H1 (cell line): ENCODE data around the gene SPDYE6. TPM values are rescaled to one million over a fixed set of nuclear protein-coding genes. Genes with fewer than 3 reads are reported as not detected.
"Not testable (repeated sequence)": the region's sequence is repeated elsewhere in the genome, so short reads cannot be mapped to it uniquely, and the experiment has no call there.

ENCODE experiments used
- CTCF ChIA-PET: fragments of 300-600 bp; sonication (Branson Sonifier 250); formaldehyde crosslinking; loops from one replicate; lab custom pipeline; 2021; ENCODE audit not compliant: partially characterized antibody; lab: Charles Lee
- POLR2A ChIA-PET: fragments of 300-600 bp; sonication (Branson Sonifier 250); formaldehyde crosslinking; loops from one replicate; lab custom pipeline; 2021; ENCODE audit warnings: inconsistent platforms; ENCODE audit not compliant: partially characterized antibody; lab: Charles Lee
- DNase-seq, 2 experiments: peaks; one replicate each; pipeline versions ENCODE4 v3.0.0 to v3.0.0-alpha.2; 2010 to 2022; ENCODE audit warnings: low spot score in 2 of 2, low read depth in 1 of 2, mixed read lengths in 1 of 2
- FAIRE-seq: peaks from 2 replicates; lab custom pipeline; 2011; peaks lifted over from hg19 to GRCh38; lab: Jason Lieb, UNC
- H2AFZ ChIP-seq: 2 replicates; pipeline ENCODE4 v1.8.1; 2012; ENCODE audit warnings: low read length, inconsistent platforms
- H2AK5ac ChIP-seq: 2 replicates; pipeline ENCODE4 v1.6.1; 2013; ENCODE audit warnings: low read depth, low read length
- H2BK120ac ChIP-seq: replicated peaks from 2 replicates; pipeline ENCODE3; 2013; ENCODE audit warnings: low read depth, low read length, inconsistent platforms
- H2BK12ac ChIP-seq: 2 replicates; pipeline ENCODE4 v1.6.1; 2013; ENCODE audit warnings: low read depth, low read length
- H2BK15ac ChIP-seq: 2 replicates; pipeline ENCODE4 v1.6.1; 2013; ENCODE audit warnings: low read length
- H2BK20ac ChIP-seq: 2 replicates; pipeline ENCODE4 v1.6.1; 2013; ENCODE audit warnings: low read length
- H2BK5ac ChIP-seq: 2 replicates; pipeline ENCODE4 v1.6.1; 2013; ENCODE audit warnings: low read depth, low read length
- H3K14ac ChIP-seq: 2 replicates; pipeline ENCODE4 v1.6.1; 2013; ENCODE audit warnings: inconsistent platforms; ENCODE audit not compliant: insufficient read length
- H3K18ac ChIP-seq: 2 replicates; pipeline ENCODE4 v1.6.1; 2013; ENCODE audit warnings: low read length; ENCODE audit errors: extremely low read depth
- H3K23ac ChIP-seq: 2 replicates; pipeline ENCODE4 v1.6.1; 2013; ENCODE audit warnings: inconsistent platforms; ENCODE audit not compliant: insufficient read length
- H3K23me2 ChIP-seq: 2 replicates; pipeline ENCODE4 v1.6.1; 2013; ENCODE audit warnings: low read depth, low read length
- H3K27ac ChIP-seq: 2 replicates; pipeline ENCODE4 v1.6.1; 2011; ENCODE audit warnings: low read depth, low read length, inconsistent platforms
- H3K27me3 ChIP-seq, 4 experiments: replicated peaks in 1 of 4; 1 replicate in 1 of 4; 2 replicates in 3 of 4; pipeline versions ENCODE4 v1.6.1 to v1.8.1; 2011 to 2013; ENCODE audit warnings: low read length in 3 of 4, mild to moderate bottlenecking in 3 of 4, inconsistent platforms in 2 of 4, mixed read lengths in 2 of 4, moderate library complexity in 1 of 4; ENCODE audit not compliant: control insufficient read depth in 3 of 4, insufficient read depth in 3 of 4; ENCODE audit errors: extremely low read depth in 1 of 4
- H3K36me3 ChIP-seq, 4 experiments: 2 replicates each; pipeline versions ENCODE4 v1.6.1 to v1.8.1; 2011 to 2013; ENCODE audit warnings: mild to moderate bottlenecking in 4 of 4, low read length in 3 of 4, moderate library complexity in 2 of 4, control low read depth in 1 of 4, inconsistent platforms in 1 of 4; ENCODE audit not compliant: insufficient read depth in 4 of 4, control insufficient read depth in 2 of 4
- H3K4ac ChIP-seq: replicated peaks from 2 replicates; pipeline ENCODE3; 2013; ENCODE audit warnings: low read length, low read depth, mixed read lengths, inconsistent platforms; ENCODE audit not compliant: insufficient read length
- H3K4me1 ChIP-seq, 4 experiments: replicated peaks in 1 of 4; 1 replicate in 1 of 4; 2 replicates in 3 of 4; pipeline versions ENCODE4 v1.6.1 to v1.8.1; 2011 to 2013; ENCODE audit warnings: low read length in 3 of 4, inconsistent platforms in 2 of 4, mixed read lengths in 1 of 4; ENCODE audit not compliant: insufficient read depth in 4 of 4, control insufficient read depth in 3 of 4
- H3K4me2 ChIP-seq, 2 experiments: 2 replicates each; pipeline versions ENCODE4 v1.6.1 to v1.8.1; 2011 to 2013; ENCODE audit warnings: low read depth in 2 of 2, low read length in 2 of 2, control low read depth in 1 of 2, inconsistent platforms in 1 of 2, mild to moderate bottlenecking in 1 of 2; ENCODE audit not compliant: insufficient read depth in 1 of 2
- H3K4me3 ChIP-seq, 4 experiments: fragments of 200-600, 300-600 bp in 1 of 4; sonication (generic), shearing (Covaris generic), sonication (Bioruptor Twin) in 1 of 4; 2 replicates each; pipeline versions ENCODE4 v1.5.1 to v1.8.1; 2011 to 2016; ENCODE audit warnings: low read length in 4 of 4, low read depth in 3 of 4, control low read depth in 2 of 4, inconsistent platforms in 2 of 4, mild to moderate bottlenecking in 2 of 4, mixed read lengths in 1 of 4, moderate library complexity in 1 of 4; ENCODE audit not compliant: insufficient read depth in 2 of 4; ENCODE audit errors: extremely low read depth in 1 of 4
- H3K56ac ChIP-seq: replicated peaks from 2 replicates; pipeline ENCODE3; 2013; ENCODE audit warnings: low read depth, mild to moderate bottlenecking, mixed read lengths, low read length, inconsistent platforms; ENCODE audit not compliant: insufficient read length
- H3K79me1 ChIP-seq: 2 replicates; pipeline ENCODE4 v1.6.1; 2013; ENCODE audit warnings: low read depth, low read length, control low read depth
- H3K79me2 ChIP-seq, 2 experiments: 2 replicates each; pipeline versions ENCODE4 v1.6.1 to v1.8.1; 2012 to 2013; ENCODE audit warnings: low read length in 2 of 2, mild to moderate bottlenecking in 2 of 2, inconsistent platforms in 1 of 2; ENCODE audit not compliant: insufficient read depth in 2 of 2, control insufficient read depth in 1 of 2
- H3K9ac ChIP-seq, 4 experiments: replicated peaks in 1 of 4; 1 replicate in 1 of 4; 2 replicates in 3 of 4; pipeline versions ENCODE4 v1.6.1 to v1.8.1; 2011 to 2013; ENCODE audit warnings: low read depth in 3 of 4, low read length in 3 of 4, control low read depth in 2 of 4, mild to moderate bottlenecking in 2 of 4, moderate library complexity in 2 of 4, inconsistent platforms in 1 of 4; ENCODE audit errors: extremely low read depth in 1 of 4
- H3K9me3 ChIP-seq, 2 experiments: 2 replicates each; pipeline versions ENCODE4 v1.6.1 to v1.8.1; 2012 to 2013; ENCODE audit warnings: mild to moderate bottlenecking in 2 of 2, moderate library complexity in 2 of 2, control low read depth in 1 of 2, inconsistent platforms in 1 of 2, low read depth in 1 of 2, low read length in 1 of 2, mixed read lengths in 1 of 2; ENCODE audit not compliant: insufficient read depth in 2 of 2
- H4K20me1 ChIP-seq, 2 experiments: replicated peaks in 1 of 2; 2 replicates each; pipeline versions ENCODE3 to v1.8.1; 2011 to 2013; ENCODE audit warnings: inconsistent platforms in 2 of 2, low read length in 2 of 2, mild to moderate bottlenecking in 1 of 2; ENCODE audit not compliant: insufficient read depth in 2 of 2, control insufficient read depth in 1 of 2
- H4K5ac ChIP-seq: 2 replicates; pipeline ENCODE4 v1.6.1; 2013; ENCODE audit warnings: low read length, low read depth, mixed read lengths, inconsistent platforms; ENCODE audit not compliant: insufficient read length
- H4K8ac ChIP-seq: 2 replicates; pipeline ENCODE4 v1.8.0; 2013; ENCODE audit warnings: mild to moderate bottlenecking, moderate library complexity, low read length, inconsistent platforms; ENCODE audit not compliant: insufficient read depth; ENCODE audit errors: extremely low read depth
- H4K91ac ChIP-seq: replicated peaks from 2 replicates; pipeline ENCODE3; 2013; ENCODE audit warnings: low read length, mixed read lengths, inconsistent platforms; ENCODE audit not compliant: insufficient read length
- WGBS, 2 experiments: shearing (Covaris generic) in 1 of 2; methylation state at CpG; one replicate each; pipeline versions ENCODE4 v1.1.6 to v1.1.7; 2013 to 2015; ENCODE audit warnings: low lambda C conversion rate in 2 of 2, mixed read lengths in 2 of 2, inconsistent platforms in 1 of 2, low coverage in 1 of 2, missing lambda C conversion rate in 1 of 2; ENCODE audit not compliant: insufficient replicate concordance in 2 of 2, insufficient coverage in 1 of 2, insufficient read length in 1 of 2; ENCODE audit errors: extremely low coverage in 1 of 2, missing lambda C conversion rate in 1 of 2; 5-methylcytosine and 5-hydroxymethylcytosine counted together
- polyA plus RNA-seq, 7 experiments: library from polyadenylated mRNA; depleted of rRNA in 3 of 7; stranded (reverse) in 5 of 7; unstranded in 2 of 7; fragments of >200 nt in 5 of 7; fragments of 200-250 nt in 2 of 7; gene quantifications; 1 replicate in 5 of 7; 2 replicates in 1 of 7; 4 replicates in 1 of 7; pipeline versions ENCODE4 v1.2.1 to v1.2.3, GENCODE V29; 2011 to 2013; ENCODE audit warnings: missing spikeins in 2 of 7, mixed read lengths in 2 of 7
- total RNA-seq: library from RNA; stranded (reverse); fragmentation: NEBNext Ultra II Directional; extraction: Animal tissue kit (Norgen Biotek cat#: 25700); gene quantifications from 2 replicates; pipeline ENCODE4 v1.2.1, GENCODE V29; 2021

The SPDYE6 gene
- total and polyA plus RNA-seq, 2 of the 8 experiments (the other 6 are each of a cell fraction or from before 2014, with no cell fraction given): not detected

- WGBS, 2 experiments: 93% methylated on average over 5 of the region's 5 CpGs; no CpG with 5 or more reads in 1 of the 2 experiments
- POLR2A ChIA-PET: interaction anchor here (1.0 to 2.3 kb wide), 5 partner anchors 9 to 67 kb away, joined by 3 to 9 read pairs (median 6); partner anchors contain the start of gene PRKRIP1
Observed at GRCh38 chr7:102404862-102405188, 48.6 kb upstream of the SPDYE6 start.

More at GRCh38 chr7:102404862-102405188, 48.6 kb upstream of the SPDYE6 start:
- not testable (repeated sequence) for H3K4me1 ChIP-seq, H3K9ac ChIP-seq, H2BK12ac ChIP-seq, H3K27ac ChIP-seq, H4K20me1 ChIP-seq, DNase-seq, H3K4me2 ChIP-seq, H2BK5ac ChIP-seq, H3K27me3 ChIP-seq, H2BK15ac ChIP-seq, H4K8ac ChIP-seq, H3K14ac ChIP-seq, H4K91ac ChIP-seq, H3K9me3 ChIP-seq, H3K4me3 ChIP-seq, H3K56ac ChIP-seq, H3K79me2 ChIP-seq, H2BK20ac ChIP-seq, FAIRE-seq, H4K5ac ChIP-seq, H2AFZ ChIP-seq, H2BK120ac ChIP-seq, H3K4ac ChIP-seq, H3K23me2 ChIP-seq, H3K18ac ChIP-seq, H2AK5ac ChIP-seq, H3K79me1 ChIP-seq, H3K23ac ChIP-seq
- peaks cover 21 to 58% (median 44%) of the 10 kb centered on the region in 4 experiments for H3K36me3 ChIP-seq
- CTCF ChIA-PET: interaction anchor here (0.6 to 5.1 kb wide), 21 partner anchors 9 to 876 kb away, joined by 3 to 42 read pairs (median 5); partner anchors contain the start of gene PRKRIP1
